ENCODE data around the gene KCNQ4. TPM values are rescaled to one million over a fixed set of nuclear protein-coding genes. Genes with fewer than 3 reads are reported as not detected.
A peak's percentile ranks its signal among the peaks of the same experiment; 100 is the strongest.

Gene KCNQ4
- polyA plus RNA-seq, 1 donor from 2014 or later, result not detected

DNA sequence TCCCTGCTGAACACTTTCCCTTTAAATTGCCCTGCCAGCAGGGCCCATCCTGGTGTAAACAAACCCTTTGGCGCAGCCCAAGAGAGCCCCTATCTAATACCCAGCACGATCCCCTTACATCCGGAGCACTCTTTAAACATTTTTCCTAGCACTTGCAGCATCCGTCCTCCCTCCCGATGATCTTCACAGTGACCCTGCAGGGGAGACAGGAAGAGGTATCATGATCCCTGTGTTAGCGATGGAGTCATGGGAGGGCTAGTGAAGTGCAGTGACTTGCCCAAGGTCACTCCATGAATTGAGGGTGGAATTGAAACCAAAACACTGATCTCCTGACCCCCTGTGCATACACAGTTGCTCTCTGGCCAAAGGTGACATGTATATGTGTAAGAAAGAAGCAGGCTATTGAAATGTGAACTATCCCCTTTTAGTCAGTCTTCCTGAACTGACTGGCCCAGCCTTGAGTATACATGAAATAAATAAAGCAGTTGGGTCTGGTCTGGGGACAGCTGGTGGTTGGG lies 9.8 kb upstream of the KCNQ4 start:
- TF ChIP-seq EP300 (conservative IDR thresholded peaks at IDR 0.05; ENCODE audit: poor library complexity, severe bottlenecking), result no peak
- TF ChIP-seq RAD21 (conservative IDR thresholded peaks at IDR 0.05), result no peak
- TF ChIP-seq CTCF (IDR thresholded peaks at IDR 0.05; ENCODE audit: poor library complexity, severe bottlenecking), result no peak
- TF ChIP-seq EZH2 (IDR thresholded peaks at IDR 0.05; ENCODE audit: borderline replicate concordance, insufficient read depth, low read length, poor library complexity, severe bottlenecking), result no peak
- TF ChIP-seq TAF1 (IDR thresholded peaks at IDR 0.05; ENCODE audit: low read depth), result no peak
- no peak for TF ChIP-seq POLR2AphosphoS5 (IDR thresholded peaks at IDR 0.05)
- no peak for TF ChIP-seq REST (IDR thresholded peaks at IDR 0.05; ENCODE audit: borderline replicate concordance)
- no peak for TF ChIP-seq MXI1 (conservative IDR thresholded peaks at IDR 0.05; ENCODE audit: poor library complexity, severe bottlenecking)
- no peak for TF ChIP-seq SMC3 (conservative IDR thresholded peaks at IDR 0.05; ENCODE audit: poor library complexity)
- Histone ChIP-seq H2AFZ (ENCODE audit: low read depth, low read length) (no peak overlapping the region), H3K27ac (ENCODE audit: low read length) (no peak overlapping the region), H3K4me3 (ENCODE audit: low read length) (no peak overlapping the region), H3K79me2 (replicated peaks; ENCODE audit: insufficient read depth, low read length) (no peaks in the 10 kb centered on the region), H4K20me1 (ENCODE audit: insufficient read depth) (no peaks in the 10 kb centered on the region), H3K4me2 (ENCODE audit: low read length) (no peak overlapping the region), H3K9me3 (ENCODE audit: low read length) (peaks cover 5% of the 10 kb centered on the region), H3K9ac (ENCODE audit: low read length) (no peak overlapping the region), H3F3A (ENCODE audit: insufficient read depth, low read length, poor library complexity, severe bottlenecking) (no peaks in the 10 kb centered on the region), H3K27me3 (ENCODE audit: insufficient read depth, low read depth, low read length) (no peaks in the 10 kb centered on the region), H3K36me3 (ENCODE audit: insufficient read depth, low read length) (peaks cover 6% of the 10 kb centered on the region), H3K9me2 (ENCODE audit: insufficient read depth, low read length) (no peaks in the 10 kb centered on the region)

DNA sequence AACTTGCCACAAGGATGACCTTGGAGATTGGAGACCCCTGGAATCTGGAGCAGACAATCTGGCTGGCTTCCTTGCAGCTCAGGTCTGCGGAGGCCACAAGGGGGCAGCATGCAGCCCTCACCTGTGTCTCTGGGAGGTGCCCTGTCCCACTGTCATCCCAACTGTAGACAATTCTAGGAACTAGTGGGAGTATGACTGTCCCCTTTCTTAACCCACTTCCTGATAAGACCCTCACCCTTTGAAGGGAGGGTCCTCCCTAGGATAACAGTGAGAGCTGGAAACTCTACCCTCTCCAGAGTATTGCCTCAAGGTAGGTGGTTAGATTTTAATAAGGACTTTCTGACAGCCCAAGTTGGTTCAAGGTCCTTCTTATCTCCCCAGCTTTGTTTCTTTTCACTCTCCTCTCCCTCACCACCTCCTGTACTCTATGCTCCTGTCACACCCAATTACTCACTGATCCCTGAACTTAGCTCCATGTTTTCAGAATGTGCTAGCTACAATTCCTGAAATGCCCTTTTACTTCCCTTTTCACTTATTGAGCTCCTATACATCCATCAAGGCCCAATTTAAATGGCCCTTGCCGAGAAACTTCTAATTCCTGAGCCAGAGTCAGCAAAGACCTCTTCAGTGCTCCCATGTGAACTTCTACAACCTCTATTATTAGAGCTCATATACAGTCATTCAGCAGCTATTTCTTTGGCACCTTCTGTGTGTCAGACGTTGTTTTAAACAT lies 9.2 kb upstream of the KCNQ4 start:
- Histone ChIP-seq H3K9me2 (ENCODE audit: insufficient read depth, low read length) (no peaks in the 10 kb centered on the region), H3K4me3 (ENCODE audit: low read length) (no peak overlapping the region), H3K9ac (ENCODE audit: low read length) (no peak overlapping the region), H3F3A (ENCODE audit: insufficient read depth, low read length, poor library complexity, severe bottlenecking) (no peaks in the 10 kb centered on the region), H3K27ac (ENCODE audit: low read length) (no peak overlapping the region), H3K27me3 (ENCODE audit: insufficient read depth, low read depth, low read length) (no peaks in the 10 kb centered on the region), H3K36me3 (ENCODE audit: insufficient read depth, low read length) (peaks cover 6% of the 10 kb centered on the region), H4K20me1 (ENCODE audit: insufficient read depth) (no peaks in the 10 kb centered on the region), H3K4me2 (ENCODE audit: low read length) (no peak overlapping the region), H3K9me3 (ENCODE audit: low read length) (peaks cover 5% of the 10 kb centered on the region), H2AFZ (ENCODE audit: low read depth, low read length) (no peak overlapping the region), H3K79me2 (replicated peaks; ENCODE audit: insufficient read depth, low read length) (no peaks in the 10 kb centered on the region)
- no peak for TF ChIP-seq POLR2AphosphoS5 (IDR thresholded peaks at IDR 0.05)
- TF ChIP-seq CTCF (IDR thresholded peaks at IDR 0.05; ENCODE audit: poor library complexity, severe bottlenecking), result peak; percentile 51
- no peak for TF ChIP-seq MXI1 (conservative IDR thresholded peaks at IDR 0.05; ENCODE audit: poor library complexity, severe bottlenecking)
- TF ChIP-seq EP300 (conservative IDR thresholded peaks at IDR 0.05; ENCODE audit: poor library complexity, severe bottlenecking), result no peak
- no peak for TF ChIP-seq REST (IDR thresholded peaks at IDR 0.05; ENCODE audit: borderline replicate concordance)
- peak; percentile 35 for TF ChIP-seq RAD21 (conservative IDR thresholded peaks at IDR 0.05)
- peak; percentile 54 for TF ChIP-seq SMC3 (conservative IDR thresholded peaks at IDR 0.05; ENCODE audit: poor library complexity)
- TF ChIP-seq TAF1 (IDR thresholded peaks at IDR 0.05; ENCODE audit: low read depth), result no peak
